ENCODE data around the gene GPC1. TPM values are rescaled to one million over a fixed set of nuclear protein-coding genes. Genes with fewer than 3 reads are reported as not detected.

Gene GPC1
- total RNA-seq, 1 donor, result 54.3 TPM

- peak; percentile 79 for DNase-seq (ENCODE audit: insufficient read length, low spot score, missing footprints)
- Histone ChIP-seq H3K9me3 (ENCODE audit: low read depth, low read length) (peaks cover 3% of the 10 kb centered on the region), H3K4me2 (ENCODE audit: insufficient read depth, low read length) (no peak overlapping the region), H3K79me2 (ENCODE audit: insufficient read depth, low read length) (no peaks in the 10 kb centered on the region), H2AFZ (ENCODE audit: low read length) (no peak overlapping the region), H3K27ac (ENCODE audit: low read depth, low read length) (no peak overlapping the region), H3K27me3 (ENCODE audit: insufficient read depth, low read length) (no peaks in the 10 kb centered on the region), H3K4me3 (ENCODE audit: insufficient read depth, low read length) (no peak overlapping the region), H3K4me1 (ENCODE audit: insufficient read depth, low read length) (no peaks in the 10 kb centered on the region), H3K36me3 (ENCODE audit: insufficient read depth, low read length) (peaks cover 8% of the 10 kb centered on the region), H4K20me1 (ENCODE audit: insufficient read depth, low read length) (no peaks in the 10 kb centered on the region)
- TF ChIP-seq CTCF (IDR thresholded peaks at IDR 0.05; ENCODE audit: extremely low read depth, low read depth, low read length), result no peak
Measured at GRCh38 chr2:240467659-240468302, 32.3 kb downstream of the GPC1 start.

- Histone ChIP-seq H3K4me2 (ENCODE audit: insufficient read depth, low read length) (no peak overlapping the region), H3K27ac (ENCODE audit: low read depth, low read length) (no peak overlapping the region), H2AFZ (ENCODE audit: low read length) (no peak overlapping the region), H3K79me2 (ENCODE audit: insufficient read depth, low read length) (no peaks in the 10 kb centered on the region), H3K27me3 (ENCODE audit: insufficient read depth, low read length) (no peaks in the 10 kb centered on the region), H3K4me3 (ENCODE audit: insufficient read depth, low read length) (no peak overlapping the region), H3K9me3 (ENCODE audit: low read depth, low read length) (peaks cover 3% of the 10 kb centered on the region), H3K36me3 (ENCODE audit: insufficient read depth, low read length) (peaks cover 8% of the 10 kb centered on the region), H3K4me1 (ENCODE audit: insufficient read depth, low read length) (no peaks in the 10 kb centered on the region), H4K20me1 (ENCODE audit: insufficient read depth, low read length) (no peaks in the 10 kb centered on the region)
- DNase-seq (ENCODE audit: insufficient read length, low spot score, missing footprints), result peak; percentile 83
- TF ChIP-seq CTCF (IDR thresholded peaks at IDR 0.05; ENCODE audit: extremely low read depth, low read depth, low read length), result no peak
Measured at GRCh38 chr2:240468303-240469238, 33.1 kb downstream of the GPC1 start.

GRCh38 chr2:240469239-240469636 is 33.8 kb downstream of the GPC1 start:
- DNase-seq (ENCODE audit: insufficient read length, low spot score, missing footprints), result peak; percentile 89
- no peaks in the 10 kb centered on the region for H3K79me2 ChIP-seq (ENCODE audit: insufficient read depth, low read length)
- no peak overlapping the region for H3K27ac ChIP-seq (ENCODE audit: low read depth, low read length)
- H4K20me1 ChIP-seq (ENCODE audit: insufficient read depth, low read length), result no peaks in the 10 kb centered on the region
- no peak for TF ChIP-seq CTCF (IDR thresholded peaks at IDR 0.05; ENCODE audit: extremely low read depth, low read depth, low read length)
- peaks cover 3% of the 10 kb centered on the region for H3K36me3 ChIP-seq (ENCODE audit: insufficient read depth, low read length)
- H3K9me3 ChIP-seq (ENCODE audit: low read depth, low read length), result peaks cover 3% of the 10 kb centered on the region
- H3K4me1 ChIP-seq (ENCODE audit: insufficient read depth, low read length), result no peaks in the 10 kb centered on the region
- H3K4me3 ChIP-seq (ENCODE audit: insufficient read depth, low read length), result no peak overlapping the region
- H3K4me2 ChIP-seq (ENCODE audit: insufficient read depth, low read length), result no peak overlapping the region
- no peak overlapping the region for H2AFZ ChIP-seq (ENCODE audit: low read length)
- H3K27me3 ChIP-seq (ENCODE audit: insufficient read depth, low read length), result no peaks in the 10 kb centered on the region

GRCh38 chr2:240469740-240470139 is 34.3 kb downstream of the GPC1 start:
- no peak overlapping the region for H2AFZ ChIP-seq (ENCODE audit: low read length)
- peak; percentile 29 for DNase-seq (ENCODE audit: insufficient read length, low spot score, missing footprints)
- H4K20me1 ChIP-seq (ENCODE audit: insufficient read depth, low read length), result no peaks in the 10 kb centered on the region
- no peaks in the 10 kb centered on the region for H3K79me2 ChIP-seq (ENCODE audit: insufficient read depth, low read length)
- no peak for TF ChIP-seq CTCF (IDR thresholded peaks at IDR 0.05; ENCODE audit: extremely low read depth, low read depth, low read length)
- no peak overlapping the region for H3K4me3 ChIP-seq (ENCODE audit: insufficient read depth, low read length)
- no peaks in the 10 kb centered on the region for H3K4me1 ChIP-seq (ENCODE audit: insufficient read depth, low read length)
- H3K27ac ChIP-seq (ENCODE audit: low read depth, low read length), result no peak overlapping the region
- H3K36me3 ChIP-seq (ENCODE audit: insufficient read depth, low read length), result no peaks in the 10 kb centered on the region
- no peak overlapping the region for H3K4me2 ChIP-seq (ENCODE audit: insufficient read depth, low read length)
- no peaks in the 10 kb centered on the region for H3K27me3 ChIP-seq (ENCODE audit: insufficient read depth, low read length)
- peaks cover 3% of the 10 kb centered on the region for H3K9me3 ChIP-seq (ENCODE audit: low read depth, low read length)
